Stimulated activated CD4-positive, alpha-beta T cell treated with anti-CD3 and anti-CD28 coated beads, Interleukin-15, amount 100 ng/mL, for 1 hour (primary cell): ENCODE results near the gene ZNF407.
"Not testable (repeated sequence)": the region's sequence is repeated elsewhere in the genome, so short reads cannot be mapped to it uniquely, and the experiment has no call there.

Experiments used
- DNase-seq, 2 donors: peaks; one replicate each; pipeline ENCODE4 v3.0.0-alpha.2; 2020; ENCODE audit warnings: low read depth in 1 of 2, low spot score in 1 of 2

ZNF407 gene

DNA sequence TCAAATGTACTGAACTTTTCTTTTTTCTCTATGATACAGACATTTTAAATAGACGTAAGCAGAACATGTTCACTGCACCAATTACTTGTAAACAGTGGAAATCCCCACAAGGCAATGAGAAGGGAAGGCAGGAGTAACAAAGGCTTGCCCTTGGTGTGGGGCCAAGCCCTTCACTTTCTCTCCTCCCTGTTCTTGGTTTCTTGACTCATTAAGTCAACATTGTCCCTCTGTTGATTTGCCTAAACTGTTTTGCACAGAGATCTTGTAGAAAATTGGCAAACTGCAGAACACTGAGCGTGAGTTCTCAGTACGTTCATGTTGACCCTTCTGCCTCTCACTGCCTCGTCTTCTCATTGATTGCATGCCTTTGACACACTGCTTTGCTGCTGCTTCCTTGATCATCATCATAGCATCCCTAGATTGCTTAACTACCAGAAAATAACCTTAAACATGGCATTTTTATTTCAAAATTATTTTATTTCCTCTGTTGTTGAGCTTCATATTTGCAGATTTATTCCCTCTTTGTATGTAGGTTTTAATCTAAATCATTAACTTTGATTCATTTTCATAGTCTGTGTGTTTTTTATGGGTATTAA, 353.6 kb downstream of the ZNF407 start:
- DNase-seq, result no peak

DNA sequence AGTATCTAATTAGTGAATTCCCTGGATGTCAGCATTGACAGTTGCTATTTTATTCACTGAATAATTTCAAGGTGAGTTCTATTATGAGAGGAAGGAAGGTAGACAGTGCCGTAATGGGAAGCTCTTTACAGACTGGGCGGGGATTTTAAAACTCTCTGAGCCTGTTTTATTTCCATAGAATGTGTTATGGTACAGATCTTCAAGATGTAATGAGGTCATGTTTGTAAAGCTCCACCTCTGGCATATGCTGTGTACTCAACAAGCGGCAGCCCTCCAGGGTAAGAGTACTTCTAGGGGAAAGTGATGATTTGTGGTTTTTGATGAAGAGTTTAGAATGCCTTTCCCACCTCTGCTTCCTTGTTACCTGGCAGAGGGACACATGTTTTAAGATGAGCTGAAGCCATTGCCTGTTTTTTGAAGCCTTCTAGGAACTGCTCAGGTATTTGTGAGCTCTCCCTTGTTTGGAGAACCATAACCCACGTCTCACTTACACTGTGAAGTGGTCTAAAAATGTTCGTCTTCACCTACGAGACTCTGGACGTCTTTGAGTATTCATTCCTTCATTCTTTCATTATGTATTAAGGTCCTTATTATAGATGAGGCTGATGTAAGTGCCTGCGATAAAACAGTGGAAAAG, 360.0 kb downstream of the ZNF407 start:
- no peak for DNase-seq

DNA sequence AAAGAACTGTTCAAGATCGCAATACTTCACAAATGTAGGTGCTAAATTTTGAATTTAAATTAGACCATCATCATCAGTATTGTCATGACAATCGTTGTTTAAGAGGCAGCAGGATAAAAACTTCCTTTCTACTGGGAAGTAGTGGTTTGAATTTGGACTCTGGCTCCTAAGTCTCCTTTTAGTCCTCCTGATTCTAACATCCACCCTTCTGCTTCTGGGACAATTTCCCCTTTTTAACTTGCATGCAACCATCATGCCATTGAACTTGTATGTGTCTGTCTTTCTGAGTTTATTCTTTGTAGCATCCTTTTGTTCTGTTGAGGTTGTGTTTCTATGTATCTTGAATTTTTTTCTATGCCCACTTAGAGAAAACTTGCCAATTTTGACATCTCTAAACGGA, 361.5 kb downstream of the ZNF407 start:
- no peak for DNase-seq

DNA sequence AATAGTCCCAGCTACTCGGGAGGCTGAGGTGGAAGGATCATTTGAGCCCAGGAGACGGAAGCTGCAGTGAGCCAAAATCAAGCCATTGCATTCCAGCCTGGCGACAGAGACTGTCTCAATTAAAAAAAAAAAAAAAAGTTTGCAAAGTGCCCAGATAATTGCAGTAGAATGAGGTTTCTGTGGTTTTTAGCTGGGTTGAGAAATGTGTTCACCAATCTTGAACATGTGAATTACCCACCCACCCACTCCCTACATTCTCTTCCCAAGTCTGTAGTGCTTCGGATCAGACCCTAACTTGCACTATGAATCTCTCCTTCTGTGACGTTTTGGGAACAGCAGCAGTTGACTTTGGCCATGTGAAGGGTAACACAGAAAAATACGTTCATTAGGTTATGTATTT, 363.9 kb downstream of the ZNF407 start:
- DNase-seq, result no peak

DNA sequence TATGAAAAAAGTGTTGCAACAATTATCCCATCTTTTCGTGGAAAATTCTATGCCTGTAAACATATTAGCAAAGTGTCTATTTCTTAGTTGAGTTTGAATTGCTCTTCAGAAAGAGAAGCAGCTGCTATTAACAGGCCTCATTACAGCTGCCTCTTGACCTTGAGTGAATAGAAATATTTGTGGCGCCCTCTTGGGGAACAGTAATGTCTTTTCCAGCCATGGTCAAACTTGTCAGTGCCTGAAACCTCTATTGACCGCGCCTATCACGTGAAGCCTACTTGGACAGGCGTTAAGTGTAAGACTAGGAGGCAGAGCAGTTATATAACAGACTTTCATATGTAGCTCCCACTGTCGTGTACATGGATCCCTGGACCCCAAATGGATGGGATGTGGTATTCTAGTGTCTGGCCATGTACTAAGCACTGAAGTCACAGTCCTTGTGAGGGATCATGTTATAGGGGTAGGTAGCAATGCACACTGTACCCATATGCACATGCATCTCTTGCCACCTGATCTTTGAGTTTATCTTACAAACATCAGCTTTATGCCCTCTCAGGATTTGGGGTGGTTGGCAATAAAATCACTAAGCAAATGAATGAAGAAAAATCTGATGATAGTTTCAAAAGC, 366.3 kb downstream of the ZNF407 start:
- no peak for DNase-seq

DNA sequence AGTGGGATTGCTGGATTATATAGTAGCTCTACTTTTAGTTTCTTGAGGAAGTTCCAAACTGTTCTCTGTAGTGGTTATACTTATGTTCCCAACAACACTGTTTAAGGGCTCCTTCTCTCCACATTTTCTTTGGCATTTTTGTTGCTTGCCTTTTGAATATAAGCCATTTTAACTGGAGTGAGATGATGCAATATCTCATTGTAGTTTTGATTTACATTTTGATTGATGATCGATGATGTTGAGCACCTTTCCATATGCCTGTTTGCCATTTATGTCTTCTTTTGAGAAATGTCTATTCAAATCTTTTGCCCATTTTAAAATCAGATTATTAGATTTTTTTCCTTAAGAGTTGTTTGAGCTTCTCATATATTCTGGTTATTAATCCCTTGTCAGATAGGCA, 368.0 kb downstream of the ZNF407 start:
- DNase-seq, result no peak

DNA sequence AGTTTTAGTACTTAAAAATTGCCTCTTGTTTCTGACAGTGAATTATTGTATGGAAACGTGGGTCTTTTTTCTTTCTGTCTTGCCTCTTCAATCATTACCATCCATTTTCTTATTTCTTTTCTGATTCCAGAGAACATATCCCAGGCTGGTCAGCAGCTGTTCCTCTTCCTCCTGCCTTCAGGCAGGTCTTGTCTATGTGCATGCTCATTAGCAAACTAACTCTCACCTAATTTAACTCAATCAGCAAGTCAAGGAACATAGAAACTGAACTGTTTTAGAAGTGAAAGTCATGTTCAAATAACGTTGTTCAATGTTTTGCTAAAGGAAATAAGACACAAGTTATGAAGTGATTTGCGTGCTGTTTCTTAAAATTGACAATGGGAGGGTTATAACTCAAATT, 369.8 kb downstream of the ZNF407 start:
- DNase-seq, result no peak

DNA sequence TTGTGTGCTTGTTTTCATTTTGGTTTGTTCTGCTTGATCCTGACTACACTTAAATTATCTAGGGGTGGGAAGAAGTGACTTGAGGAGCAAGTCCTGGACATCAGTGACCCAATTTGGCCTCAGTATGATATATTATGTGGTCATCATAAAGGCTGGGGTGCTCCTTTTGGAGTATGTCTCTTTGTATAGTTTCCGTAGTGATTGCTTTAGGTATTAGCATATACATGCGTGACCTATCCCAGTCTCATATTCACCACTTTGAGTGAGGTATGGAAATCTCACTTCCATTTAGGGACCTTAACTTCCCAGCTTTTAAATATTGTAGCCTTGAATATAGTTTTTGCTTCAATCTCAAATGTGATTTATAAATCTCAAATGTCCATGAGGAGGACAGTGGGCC, 370.3 kb downstream of the ZNF407 start:
- DNase-seq, result no peak

DNA sequence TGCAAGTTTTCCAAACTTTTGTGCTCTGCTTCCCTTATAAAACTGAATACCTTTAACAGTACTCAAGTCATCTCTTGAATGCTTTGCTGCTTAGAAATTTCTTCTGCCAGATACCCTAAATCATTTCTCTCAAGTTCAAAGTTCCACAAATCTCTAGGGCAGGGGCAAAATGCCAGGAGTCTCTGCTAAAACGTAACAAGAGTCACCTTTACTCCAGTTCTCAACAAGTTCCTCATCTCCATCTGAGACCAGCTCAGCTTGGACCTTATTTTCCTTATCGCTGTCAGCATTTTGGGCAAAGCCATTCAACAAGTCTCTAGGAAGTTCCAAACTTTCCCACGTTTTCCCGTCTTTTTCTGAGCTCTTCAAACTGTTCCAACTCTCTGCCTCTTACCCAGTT, 373.7 kb downstream of the ZNF407 start:
- not testable (repeated sequence) for DNase-seq

DNA sequence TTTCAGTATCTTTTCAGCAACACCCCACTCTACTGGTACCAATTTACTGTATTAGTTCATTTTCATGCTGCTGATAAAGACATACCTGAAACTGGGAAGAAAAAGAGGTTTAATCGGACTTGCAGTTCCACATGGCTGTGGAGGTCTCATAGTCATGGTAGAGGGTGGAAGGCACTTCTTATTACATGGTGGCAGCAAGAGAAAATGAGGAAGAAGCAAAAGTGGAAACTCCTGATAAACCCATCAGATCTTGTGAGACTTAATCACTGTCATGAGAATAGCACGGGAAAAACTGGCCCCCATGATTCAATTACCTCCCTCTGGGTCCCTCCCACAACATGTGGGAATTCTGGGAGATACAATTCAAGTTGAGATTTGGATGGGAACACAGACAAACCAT, 374.1 kb downstream of the ZNF407 start:
- DNase-seq, result not testable (repeated sequence)

DNA sequence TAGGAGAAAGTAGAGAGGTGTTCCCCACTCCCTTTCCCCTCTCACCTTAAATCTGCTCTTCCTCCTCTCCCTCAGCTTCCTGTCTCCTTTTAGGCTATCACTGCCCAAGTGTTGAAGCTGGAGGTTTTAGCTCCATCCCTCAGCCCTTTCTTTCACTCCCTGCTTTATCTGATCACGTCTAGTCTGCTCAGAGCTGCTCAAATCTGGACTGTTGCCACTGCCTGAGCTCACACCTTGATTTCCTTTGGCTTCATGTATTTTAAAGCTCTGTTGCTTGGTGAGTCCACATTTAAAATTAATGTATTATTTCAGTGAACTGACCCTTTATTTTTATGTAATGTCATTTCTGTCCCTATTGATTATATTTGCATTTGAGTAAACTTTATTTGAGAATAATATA, 374.7 kb downstream of the ZNF407 start:
- no peak for DNase-seq

DNA sequence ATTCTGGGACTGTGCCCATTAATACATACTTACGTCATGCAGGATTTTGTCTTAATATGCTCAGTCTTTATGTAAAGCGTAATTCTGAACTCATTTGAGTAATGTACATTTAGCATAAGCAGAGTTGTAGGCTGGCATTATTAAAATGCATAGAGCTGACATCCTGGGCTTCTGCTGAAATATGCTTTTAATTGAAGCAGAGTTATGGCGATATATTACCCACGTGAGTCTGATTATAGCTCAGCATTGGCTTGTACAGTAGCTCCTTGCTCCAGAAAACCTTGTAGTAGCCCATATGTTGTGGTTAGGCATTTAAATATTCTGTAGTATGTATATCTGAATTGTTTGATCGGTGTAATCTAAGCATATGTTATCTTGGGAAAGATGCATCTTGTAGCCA, 377.3 kb downstream of the ZNF407 start:
- DNase-seq, result no peak

DNA sequence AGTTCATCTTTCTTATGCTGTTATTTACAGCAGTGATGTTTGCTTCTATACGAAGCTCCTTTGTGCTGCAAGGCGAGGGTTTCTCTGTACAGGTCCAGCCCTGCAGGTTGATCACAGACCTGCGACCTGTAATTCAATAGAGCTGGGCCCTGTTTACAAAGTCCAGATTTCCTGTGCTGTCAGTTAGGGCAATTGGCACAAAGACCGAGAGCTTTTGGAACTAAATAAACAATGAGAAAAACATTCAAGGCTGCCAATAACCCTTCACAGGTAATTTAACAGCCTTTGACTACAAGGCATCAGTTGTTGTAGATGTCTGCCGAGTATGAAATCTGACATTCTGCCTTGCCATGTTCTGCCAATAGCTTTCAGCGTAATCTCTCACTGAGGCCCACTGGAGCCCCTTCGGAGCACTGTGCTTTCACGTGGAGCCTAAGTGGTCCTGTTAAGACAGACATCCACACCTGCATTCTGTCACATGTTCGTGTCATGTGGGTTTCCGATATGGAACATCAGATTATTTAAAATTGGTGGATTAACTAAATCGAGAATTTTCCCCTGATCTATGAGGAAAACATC, 378.8 kb downstream of the ZNF407 start:
- DNase-seq, result no peak

DNA sequence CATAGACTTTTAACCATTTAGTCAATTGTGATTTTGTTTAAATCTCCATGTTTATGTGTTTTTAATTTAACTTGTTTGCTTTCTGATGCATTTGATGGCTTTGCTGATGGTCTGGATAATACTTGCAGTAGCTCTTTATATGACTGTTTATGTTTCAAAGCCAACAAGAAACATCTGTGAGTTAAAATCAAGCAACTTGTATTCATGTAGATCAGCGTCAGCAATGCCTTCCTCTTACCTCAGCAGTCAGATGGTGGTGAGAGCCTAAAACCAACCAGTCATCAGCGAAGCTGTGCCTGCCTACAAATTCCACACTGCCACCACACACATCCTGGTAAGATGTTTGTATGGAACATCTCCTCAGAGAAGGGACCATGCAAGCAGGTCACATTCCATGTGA, 379.4 kb downstream of the ZNF407 start:
- DNase-seq, result no peak

DNA sequence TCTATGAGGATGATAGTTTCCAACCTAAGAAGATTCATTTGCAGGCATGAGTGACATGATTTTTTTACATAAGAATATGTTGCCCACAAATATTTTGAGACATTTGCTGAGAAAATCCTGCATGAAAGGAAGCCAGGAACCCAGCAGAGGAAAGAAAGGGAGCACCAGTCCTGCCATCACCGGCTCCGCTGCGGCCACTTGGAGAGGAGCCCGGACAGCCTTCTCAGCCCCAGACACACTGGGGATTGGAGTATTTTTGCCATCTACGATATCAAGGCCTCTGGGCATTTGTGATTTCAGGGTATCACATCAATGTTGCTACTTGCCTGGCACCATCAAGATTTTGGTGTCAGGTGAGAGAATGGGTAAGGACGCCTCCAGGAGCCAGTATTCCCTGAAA, 383.0 kb downstream of the ZNF407 start:
- no peak for DNase-seq

DNA sequence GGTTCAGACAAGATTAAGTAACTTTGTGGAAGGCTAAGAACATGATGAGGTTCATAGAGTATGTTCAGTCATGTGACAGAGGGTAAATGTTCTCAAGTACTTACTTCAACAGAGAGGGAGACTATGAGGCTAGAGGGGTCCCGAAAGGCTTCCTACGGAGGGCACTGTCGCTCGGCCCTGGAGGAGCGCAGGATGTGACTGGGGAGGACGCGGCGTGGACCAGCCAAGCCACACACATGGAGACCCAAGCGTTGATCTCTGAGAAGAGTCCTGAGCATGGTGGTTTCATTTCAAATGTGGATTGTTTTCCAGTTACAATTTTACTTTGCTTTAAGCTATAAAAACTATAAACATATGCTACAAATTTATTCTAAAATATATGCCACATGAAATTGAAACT, 383.8 kb downstream of the ZNF407 start:
- no peak for DNase-seq

DNA sequence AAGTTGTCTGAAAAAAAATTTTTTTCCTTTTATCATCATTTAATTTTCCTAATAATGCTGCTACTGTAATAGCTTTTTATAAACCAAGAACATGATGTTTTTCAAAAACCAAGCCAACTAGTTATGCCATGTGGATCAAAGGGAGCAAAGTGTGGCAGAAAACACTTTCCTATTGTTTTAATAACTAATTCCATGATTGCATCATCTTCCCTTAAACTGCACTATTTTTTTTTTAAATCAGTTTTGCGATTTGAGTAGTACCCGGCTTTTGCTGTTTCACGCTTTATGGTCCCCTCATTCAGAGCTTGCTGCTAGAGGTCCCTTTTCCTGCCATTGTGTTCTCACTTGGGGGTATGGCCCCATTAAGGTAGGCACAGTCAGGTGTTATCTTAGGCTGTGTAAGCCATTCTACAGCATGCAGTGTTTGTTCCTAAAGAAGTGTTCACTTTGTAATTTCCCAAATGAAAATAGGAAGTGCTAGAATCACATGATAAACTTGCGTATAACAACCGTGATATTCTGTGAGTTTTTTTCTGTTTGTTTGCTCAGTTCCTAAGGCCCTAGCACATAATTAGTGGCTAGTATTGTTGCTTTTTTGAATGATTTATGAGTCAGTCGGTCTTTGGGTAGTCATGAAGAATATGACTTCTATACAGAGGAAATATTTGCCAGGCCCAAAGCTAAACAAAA, 385.4 kb downstream of the ZNF407 start:
- DNase-seq, result no peak

DNA sequence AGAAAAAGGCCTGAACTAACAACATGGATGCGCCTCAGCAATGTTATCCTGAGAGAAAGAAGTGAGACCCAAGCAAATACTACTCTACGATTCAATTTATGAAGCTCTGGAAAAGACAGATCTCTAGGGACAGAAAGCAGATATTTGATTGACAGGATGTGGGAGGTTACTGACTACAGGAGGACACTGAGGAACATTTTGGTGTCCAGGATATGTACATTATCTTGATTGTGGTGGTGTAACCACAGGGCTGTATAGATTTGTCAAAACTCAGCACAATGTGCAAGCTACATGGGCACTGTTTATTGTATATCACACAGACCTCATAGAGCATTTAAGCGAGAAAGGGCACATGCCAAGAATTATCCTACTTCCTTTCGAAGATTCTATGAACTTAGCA, 391.5 kb downstream of the ZNF407 start:
- no peak for DNase-seq

DNA sequence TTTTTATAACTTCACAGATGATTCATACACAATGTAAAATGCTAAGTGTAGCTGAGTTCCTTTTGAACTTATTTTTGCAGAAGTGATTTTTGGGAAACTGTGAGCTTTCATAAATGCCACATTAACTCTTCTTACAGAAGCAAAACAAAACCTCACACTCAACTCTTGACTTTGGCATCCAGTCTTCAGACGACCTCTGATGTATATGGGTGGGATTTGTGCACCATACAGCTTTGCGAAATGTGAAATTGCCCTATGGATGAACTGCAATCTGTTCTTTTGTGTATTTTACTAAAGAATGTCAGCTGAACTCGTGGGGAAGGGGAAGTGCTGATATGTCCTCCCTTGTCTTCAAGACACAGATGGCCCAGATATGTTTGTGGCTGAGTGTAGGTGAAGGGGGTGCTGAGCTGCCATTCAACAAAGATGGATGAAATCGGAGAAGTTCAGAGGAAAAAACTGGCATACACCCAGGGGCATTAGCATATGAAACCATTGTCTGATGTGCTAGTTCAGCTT, 393.0 kb downstream of the ZNF407 start:
- no peak for DNase-seq

DNA sequence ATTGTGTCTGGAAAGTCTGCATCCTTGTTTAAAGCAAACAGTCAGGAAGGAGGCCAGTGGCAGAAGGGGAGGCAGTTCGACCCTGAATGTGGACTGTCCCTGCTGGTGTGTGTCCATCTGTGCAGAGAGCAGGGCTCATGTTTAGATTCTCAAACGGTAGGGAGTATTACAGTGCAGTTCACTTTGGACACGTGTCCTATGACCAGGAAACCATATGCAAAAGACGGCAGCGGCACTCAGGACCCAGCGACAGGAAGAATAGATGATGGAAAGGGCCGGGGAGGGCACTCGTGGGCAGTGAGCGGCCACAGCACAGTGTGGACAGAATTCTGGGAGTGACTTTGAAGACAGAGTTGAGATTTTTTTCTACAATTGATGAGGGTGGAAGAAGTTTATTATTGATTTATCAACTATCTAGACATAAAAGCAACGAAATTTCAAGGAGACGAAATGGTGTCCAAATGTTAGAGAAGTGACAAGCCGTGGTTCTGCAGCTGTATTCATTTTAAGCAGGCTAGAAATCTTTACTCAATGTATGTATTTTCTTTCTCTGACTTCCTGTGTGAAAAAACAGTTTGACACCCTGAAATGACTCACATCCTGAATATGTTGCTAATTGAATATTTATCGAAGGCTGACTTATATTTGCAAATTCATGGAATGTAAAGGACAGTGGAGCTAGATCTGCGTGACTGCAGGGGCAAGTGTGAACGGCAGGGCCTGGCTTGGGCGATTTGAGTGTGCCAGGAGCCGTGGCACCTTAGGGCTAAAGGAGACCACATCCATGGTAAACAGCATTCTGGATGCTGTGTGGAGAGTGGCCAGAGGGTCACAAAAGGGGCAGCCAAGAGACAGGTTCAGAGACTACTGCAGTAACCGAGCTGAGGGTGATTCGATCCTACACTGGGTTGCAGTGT, 397.1 kb downstream of the ZNF407 start:
- DNase-seq, result no peak

DNA sequence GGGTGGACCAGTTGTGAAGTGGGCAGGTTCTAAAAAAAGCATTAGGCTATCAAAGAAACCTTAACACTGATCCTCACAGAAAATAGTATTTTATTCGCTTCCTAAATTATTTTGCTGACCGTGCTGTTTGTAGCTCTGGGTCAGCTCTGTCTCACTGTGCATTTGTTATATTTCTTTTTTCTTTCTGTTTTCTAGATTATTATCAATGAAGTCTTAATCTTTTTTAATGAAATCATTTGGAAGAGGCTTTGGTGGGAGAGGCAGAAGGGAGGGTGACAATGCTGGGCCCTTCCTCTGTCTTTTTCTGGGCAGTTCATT, 397.7 kb downstream of the ZNF407 start:
- no peak for DNase-seq
